Measurements from ENCODE around the gene RHOU.
"Not testable (repeated sequence)": the region's sequence is repeated elsewhere in the genome, so short reads cannot be mapped to it uniquely, and the experiment has no call there.

Gene RHOU

DNA sequence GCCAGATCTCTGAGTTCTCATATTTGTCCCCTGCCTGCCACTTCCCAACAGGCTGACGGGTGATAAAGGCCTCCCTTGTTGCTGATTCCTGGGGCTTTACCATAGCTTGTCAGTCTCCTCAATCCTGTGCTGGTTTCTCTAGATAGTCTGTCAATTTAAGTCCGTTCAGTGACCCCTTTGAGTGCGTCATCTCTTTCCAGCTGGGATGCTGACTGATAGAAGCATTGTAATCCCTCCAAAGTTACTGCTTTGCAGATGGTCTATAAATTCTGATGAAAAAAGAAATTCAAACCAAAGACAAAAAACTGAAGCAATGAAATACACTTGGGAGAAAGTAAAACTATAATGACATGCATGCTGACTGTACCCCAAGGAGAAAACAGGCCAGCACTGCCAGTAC lies 28.3 kb downstream of the RHOU start:
- DNase-seq, result no peak

DNA sequence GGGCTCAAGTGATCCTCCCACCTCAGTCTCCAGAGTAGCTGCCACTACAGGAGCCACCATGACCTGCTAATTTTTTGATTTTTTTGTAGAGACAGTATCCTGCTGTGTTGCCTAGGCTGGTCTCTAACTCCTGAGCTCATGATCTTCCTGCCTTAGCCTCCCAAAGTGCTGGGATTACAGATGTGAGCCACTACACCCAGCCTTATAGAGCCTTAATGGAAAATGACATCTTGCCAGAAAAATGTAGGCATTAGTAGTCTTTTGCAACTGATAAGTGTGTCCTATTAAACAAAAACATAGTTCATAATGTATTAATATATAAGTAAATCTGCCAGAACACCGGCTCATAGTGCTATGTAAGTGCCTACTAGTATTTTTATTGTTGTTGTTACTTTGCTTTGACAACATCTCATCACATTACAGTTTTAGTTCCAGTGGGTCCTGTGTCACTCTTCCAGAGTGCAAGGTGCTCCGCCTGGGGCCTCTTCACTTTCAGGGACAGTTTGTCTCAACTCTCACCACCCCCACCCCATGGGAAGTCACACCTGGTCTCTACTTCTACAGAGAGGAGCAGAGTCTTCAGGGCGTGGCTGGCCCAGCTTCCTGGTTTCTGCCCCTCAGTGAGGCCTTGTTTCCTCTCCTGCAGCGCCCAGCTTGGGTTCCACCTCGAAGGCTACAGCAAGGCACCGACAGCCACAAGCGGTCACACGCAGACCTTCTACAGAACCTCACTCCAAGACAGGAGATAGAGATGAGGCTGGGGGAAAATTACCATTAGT lies 30.1 kb downstream of the RHOU start:
- DNase-seq, result no peak

DNA sequence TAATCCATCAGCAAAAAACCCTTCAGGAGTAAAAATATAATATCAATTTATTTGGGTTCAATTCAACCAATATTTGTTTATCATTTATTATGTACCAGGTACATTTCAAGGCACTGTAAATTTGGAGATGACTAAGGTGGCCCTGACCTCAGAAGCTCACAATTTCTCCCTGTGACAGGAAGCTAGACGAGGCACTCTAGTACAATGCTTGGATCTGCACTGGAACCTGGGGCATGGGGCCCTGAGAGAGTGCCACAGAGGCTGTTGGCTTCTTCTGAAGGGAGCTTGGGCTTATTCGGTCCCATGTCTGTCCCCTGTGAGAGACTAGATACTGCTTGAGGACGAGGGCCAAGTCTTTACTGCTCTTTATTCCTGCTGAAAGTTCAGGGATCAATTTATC lies 31.5 kb downstream of the RHOU start:
- no peak for DNase-seq

DNA sequence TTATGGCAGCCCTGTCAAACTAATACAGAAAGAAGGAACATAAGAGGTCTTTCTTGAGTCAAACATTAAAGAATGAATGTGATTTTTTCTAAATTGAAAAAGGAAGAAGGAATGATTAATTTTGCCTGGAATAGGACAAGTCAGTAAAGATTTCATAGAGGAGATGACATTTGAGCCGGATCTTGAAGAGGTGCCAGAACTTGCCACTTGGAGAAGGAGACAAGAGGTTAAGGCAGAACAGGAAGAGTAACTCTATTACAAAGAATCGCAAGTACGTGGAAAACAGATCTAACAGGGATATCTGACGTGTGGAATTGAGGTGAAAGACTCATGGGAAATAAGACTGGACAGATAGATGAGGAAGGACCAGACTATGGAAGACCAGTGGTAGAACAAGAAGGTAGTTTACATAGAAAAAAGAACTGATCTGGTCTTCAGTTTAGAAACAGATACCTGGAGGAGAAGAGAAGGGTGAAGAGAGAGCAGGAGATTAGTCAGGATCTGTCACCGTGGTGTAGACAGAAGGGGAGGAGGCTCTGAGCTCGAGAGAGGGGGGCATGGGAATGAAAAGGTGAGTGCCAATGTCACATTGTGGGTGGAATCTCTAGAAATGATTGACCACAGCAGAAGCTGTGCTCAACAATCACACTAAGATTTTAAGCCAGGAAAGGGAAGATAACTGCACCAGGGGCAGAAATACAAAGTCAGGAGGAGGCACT lies 32.5 kb downstream of the RHOU start:
- no peak for DNase-seq

DNA sequence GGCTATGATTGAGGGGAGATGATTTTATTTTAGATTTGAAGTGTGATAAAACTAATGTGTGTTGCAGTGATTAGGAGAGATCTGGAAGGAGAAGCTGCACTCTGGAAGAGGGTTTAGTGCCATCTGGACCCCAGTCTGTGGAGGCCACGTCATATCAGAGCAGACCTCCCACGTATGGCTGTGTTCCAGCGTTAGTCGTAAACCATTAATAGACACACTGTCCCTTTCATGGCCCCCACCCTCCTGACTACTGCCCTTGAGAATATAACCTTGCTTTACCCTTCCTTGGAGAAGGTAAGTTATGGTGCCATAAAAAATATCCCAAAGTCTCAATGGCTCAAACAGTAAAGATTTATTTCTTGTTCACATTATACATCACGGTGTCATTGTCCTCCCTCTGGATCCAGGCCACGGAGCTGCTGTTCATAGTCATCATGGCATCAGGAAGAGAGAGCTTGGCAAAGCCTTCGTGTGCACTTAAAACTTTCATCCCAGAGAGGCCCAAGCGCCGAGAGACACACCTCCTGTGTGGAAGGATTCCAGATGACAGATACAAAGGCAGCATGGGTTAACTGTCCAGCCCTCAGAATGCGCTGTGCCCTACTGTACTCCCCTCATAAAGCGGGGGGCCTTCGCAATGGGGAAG lies 33.2 kb downstream of the RHOU start:
- no peak for DNase-seq

DNA sequence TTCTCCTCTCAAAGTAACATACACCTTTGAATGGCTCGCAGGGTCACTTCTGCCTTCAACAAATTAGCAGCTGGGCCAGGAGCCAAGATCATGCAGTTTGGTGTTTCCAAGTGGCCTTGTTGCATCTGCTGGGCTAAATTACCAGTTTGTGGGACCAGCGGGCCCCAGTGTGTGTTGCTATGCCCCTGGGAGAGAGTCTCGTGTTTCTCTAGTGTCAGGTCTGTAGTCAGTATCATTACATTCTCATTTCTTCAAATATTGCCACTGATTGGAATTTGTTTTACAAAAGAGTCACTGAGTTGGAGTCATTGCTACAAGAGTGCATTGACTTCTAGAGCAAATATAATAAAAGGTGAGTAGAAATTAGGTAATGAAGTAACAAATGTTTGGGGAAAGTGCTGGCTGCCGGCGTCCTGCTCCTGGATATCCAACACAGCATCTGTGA lies 35.5 kb downstream of the RHOU start:
- DNase-seq, result no peak

DNA sequence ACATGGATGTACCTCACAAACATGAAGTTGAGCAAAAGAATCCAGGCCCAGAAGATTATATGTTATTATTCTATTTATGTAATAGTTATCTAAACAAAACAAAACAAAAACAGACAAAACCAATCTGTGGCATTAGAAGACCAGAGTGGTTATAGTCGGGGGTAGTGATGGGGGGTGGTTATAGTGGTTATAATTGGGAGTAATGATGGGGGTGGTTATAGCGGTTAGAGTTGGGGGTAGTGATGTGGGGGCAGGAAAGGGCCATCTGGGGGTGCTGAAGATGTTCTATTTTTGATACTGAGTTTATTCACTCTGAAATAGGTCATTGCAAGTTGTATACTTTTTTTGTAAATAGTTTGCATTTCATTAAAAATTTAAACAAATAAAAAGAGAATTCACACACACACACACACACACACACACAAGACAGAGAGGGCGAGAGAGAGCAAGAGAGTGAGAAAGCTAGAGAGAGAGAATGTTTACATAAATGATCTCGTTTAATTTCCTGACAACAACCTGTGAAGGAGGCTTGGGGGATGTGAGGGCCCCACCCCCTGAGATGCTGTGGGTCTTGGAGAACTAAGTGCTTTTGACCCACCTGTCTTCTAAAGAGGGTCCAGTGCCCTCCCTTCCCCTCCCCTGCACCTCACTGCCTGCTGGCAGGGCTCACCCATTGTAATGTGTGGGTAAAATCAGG lies 37.4 kb downstream of the RHOU start:
- no peak for DNase-seq

DNA sequence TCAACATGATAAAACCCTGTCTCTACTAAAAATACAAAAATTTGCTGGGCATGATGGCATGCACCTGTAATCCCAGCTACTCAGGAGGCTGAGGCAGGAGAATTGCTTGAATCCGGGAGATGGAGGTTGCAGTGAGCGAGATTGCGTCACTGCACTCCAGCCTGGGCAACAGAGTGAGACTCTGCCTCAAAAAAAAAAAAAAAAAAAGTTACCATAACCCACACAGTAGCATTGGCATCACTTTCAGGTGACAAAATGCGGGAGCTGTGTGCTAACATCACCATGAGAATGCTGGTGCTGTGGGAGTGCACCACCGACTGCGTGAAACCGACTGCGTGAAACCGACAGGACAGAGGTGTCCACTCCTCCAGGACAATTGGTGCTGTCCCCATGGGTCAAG lies 40.7 kb downstream of the RHOU start:
- DNase-seq, result not testable (repeated sequence)

DNA sequence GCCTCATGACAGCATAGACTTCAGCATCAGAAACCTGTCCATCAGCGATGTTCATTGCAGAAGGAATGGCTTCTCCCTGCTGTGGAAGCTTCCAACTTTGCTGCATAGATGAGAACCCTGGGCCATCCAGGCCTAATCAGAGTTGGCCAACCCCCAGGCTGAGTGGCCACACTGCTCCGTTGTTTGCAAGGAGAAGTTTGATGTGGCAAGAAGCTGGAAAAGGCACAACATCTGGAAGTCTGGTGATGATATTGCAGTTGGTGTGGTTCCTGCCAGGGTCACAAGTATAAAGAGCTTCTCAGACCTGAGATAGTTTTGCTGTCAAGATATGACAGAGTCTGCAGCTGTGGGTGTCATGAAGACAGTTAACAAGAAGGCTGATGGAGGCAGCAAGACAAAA lies 41.2 kb downstream of the RHOU start:
- no peak for DNase-seq

DNA sequence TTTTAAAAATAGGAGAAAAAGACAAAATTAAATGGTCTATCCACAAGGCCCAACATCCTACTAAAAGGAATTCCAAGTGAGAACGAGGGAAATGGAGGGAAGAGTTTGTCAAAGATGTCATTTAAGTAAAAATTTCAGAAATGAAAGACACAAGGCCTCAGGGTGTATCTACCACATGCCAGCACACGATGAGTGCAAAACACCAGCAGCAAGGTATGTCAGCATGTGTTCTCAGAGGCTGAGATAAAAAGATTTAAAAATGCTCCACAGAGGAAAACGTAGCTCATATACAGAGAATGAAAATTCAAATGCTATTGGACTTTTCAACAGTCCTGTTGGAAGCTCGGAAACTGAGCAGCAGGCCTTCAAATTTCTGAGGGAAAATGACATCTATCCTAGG lies 42.0 kb downstream of the RHOU start:
- no peak for DNase-seq

DNA sequence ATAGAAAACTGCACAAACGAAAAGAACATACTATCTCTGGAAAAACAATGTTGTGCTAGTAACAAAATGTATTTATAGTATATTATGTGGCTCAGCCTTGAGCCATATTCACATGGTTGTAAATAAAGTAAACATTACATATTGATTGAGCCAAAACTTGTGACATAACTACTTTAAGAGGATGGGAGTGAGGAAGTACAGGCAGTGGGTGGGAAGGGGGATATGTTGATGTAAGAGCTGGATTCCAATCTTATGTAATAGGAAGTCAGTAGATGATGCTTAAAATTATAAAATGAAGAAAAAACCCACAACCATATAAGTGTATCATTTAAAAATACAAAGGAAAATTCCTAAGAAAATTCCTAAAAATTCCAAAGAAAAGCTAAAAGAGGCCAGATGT lies 42.7 kb downstream of the RHOU start:
- DNase-seq, result no peak

DNA sequence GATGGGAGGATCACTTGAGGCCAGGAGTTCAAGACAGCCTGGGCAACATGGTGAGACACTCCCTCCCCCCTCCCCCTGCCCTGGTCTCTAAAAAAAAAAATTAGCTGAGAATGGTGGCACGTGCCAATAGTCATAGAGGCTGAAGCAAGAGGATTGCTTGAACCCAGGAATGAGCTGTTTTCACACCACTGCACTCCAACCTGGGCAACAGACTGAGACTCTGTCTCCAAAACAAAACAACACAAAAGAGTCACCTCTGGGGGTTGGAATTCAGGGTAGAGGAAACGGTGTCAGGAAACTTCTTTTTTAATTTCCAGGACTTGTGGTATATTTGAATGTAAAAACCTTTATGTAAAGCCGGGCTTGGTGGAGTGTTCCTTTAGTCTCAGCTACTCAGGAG lies 43.2 kb downstream of the RHOU start:
- no peak for DNase-seq

DNA sequence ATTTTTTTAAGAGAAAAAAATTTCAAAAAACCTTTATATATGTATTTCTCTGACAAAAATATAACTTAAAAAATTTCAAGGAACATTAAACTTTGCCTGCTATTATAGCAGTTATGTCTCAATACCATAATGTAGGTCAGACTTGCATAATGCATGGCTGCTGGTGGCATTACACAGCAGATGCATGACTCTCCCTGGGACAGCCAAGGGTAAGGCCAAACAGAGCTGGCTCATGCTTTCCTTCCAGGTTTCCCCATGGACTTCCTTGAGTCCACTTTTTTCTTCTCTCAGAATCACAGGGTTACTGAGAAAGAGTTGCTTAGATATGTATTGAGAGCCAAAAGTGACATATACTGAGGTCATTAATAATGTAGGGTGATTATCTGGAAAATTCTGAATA lies 43.7 kb downstream of the RHOU start:
- no peak for DNase-seq

DNA sequence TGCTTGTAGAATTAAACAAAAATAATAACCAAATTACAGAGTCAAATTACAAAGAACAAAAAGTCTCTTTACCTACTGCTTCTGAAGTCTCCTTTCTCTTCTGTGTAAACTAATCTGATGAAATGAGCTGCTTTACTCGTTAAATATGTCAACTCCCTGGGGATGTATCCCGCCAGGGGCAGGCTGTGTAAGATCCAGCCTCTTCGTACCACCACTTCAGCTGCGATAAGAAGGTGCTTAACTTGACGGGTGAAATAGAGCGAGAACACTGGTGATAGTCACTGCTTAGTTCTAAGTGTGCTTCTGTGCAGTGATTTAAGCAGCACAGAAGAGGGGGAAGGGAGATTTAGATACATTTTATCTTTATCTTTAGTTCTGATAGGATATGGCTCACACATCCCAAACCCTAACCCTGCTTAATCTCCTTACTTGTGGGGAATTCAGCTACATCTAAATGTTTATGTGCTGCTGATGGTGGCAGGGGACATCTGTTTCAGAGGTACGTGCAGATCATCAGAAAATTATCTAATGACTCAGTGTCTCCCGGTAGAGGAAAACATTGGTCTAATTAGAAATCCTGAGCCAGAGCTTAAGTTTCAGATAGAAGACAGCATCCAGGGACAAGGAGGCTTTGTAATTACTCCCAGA lies 46.0 kb downstream of the RHOU start:
- DNase-seq, result peak; percentile 66

DNA sequence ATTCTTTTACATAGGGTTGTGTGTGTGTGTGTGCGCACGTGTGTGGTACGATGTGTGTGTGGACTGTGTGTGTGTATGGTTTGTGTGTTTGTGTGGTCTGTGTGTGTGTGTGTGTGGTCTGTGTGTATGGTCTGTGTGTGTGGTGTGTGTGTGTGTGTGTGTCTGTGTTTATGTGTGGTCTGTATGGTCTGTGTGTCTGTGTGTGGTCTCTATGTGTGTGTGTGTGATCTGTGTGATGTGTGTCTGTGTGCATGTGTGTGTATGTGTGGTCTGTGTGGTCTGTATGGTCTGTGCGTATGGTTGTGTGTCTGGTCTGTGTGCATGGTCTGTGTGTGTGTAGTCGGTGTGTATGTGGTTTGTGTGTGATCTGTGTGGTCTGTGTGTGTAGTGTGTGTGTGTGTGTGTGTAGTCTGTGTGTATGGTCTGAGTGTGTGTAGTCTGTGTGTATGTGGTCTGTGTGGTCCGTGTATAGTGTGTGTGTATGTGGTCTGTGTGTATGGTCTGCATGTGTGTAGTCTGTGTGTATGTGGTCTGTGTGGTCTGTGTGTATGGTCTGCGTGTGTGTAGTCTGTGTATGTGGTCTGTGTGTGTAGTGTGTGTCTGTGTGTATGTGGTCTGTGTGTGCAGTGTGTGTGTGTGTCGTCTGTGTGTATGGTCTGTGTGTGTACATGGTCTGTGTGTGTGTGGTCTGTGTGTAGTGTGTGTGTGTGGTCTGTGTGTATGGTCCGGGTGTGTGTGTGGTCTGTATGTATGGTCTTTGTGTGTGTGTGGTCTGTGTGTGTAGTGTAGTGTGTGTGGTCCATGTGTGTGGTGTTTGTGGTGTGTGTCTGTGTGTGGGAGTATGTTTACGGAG lies 46.8 kb downstream of the RHOU start:
- no peak for DNase-seq

DNA sequence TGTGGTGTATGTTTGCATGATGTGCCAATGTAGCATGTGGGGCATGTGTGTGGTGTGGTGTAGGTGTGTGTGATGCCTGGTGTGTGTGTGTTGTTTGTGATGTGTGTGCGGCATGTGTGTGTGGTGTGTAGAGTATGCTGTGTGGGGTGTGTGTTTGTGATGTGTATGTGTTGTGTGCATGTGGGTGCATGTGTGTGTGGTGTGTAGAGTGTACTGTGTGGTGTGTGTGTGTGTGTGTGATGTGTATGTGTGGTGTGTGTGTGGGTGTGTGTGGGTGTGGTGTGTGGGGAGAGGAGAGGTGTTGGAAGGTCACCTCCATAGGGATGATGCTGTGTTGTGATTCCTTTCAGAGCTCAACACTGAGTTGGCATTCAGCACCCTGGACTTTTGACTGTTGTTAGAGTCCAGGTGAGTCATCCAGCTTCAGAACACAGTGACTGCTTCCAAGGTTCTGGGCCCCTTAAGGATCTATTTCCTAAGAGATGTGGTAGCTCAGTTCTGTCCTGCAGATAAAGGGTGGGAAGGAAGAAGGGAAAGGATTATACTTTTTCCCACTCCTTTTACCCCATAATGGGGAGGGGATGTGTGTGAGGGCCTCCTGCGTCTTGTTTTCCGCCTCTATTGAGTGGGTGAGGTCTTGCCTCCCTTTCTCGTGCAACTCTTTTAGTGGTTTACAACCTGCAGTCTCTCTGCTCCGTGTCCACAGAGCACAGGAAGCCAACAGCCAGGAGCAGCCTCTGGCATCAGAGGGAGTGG lies 47.6 kb downstream of the RHOU start:
- peak; percentile 50 for DNase-seq

DNA sequence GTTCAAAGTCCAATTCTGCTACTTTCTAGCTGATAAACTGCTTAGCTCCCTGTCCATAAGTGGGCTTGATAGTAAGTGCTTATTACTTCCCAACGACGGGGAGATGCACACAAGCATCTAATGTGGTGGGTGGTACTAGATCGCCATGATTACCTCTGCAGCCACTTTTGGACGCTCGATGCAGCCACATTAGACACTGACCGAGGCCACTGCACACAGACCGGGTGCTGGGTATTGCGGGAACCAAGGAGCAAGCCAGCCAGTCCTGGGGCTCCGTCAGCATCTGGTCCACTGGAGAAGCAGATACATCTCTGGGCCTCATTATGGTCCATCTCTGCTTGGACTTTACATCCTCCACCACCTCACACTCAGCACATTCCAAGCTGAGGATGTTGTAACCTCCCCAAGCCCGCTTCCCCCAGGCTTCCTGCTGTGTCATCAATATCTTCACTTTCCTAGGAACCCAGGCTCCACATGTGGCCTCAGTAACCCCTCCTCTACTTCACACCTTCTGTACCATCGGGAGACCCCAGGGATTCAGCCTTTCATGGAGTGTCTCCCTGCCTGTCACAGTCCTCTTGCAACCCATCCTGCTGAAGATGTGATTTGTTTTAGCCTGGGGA lies 48.2 kb downstream of the RHOU start:
- DNase-seq, result peak; percentile 5

DNA sequence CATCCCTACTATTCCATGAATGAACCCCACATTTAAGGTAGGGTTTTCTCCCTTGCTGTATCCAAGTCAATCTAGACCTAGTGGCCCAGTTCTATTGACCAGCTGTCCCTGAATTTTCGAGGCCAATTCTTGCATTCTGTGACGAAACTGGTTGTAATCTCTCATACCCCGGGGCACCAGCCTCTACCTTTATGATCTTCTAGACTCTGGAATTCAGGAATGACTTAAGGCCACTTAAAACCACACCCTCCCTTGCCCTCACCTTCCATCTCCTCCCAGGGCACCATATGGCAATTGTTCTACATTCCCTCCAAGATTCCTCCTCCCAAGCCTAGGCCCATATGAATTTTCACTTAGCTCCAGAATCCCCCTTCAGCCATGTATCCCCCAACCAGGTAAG lies 48.9 kb downstream of the RHOU start:
- no peak for DNase-seq

DNA sequence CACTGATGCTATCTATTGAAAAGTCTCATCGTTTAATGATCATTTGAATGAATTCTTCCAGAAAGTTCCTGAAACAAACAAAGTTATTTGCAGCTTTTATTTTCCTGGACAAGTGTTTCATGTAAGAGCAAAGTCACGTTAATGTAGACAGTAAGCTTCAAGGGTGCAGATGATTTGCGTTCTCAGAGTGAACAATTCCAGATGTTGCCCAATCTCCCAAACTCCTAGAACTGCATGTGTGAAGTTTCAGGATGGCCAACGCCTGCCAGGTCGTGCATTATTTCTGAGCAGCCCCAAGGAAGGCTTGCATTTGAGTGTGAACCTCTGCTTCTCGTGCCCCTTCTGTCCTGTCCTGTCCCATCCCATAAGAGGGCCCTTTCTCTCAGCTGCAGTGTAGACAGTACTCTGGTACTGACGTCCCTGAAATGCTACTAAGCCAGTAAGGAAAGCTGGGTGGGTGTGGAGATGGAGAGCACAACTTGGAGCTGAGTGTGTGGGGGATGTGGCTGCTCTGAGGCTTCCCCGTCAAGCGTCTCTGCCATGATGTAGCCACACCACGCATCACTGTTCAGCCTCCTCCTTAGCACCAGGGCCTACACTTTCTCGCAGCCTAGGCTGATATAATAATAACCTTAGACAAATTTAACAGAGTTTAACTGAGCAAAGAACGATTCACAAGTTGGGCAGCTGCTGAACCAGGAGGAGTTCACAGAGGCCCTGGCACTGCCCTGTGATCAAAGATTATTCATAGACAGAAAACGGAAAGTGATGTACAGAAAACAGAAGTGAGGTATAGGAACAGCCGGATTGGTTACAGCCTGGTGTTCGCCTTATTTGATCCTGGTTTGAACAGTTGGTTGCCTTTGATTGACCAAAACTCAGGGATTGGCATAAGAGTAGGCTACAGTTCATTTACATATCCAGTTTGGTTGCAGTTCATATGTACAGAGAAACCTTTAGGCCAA lies 50.4 kb downstream of the RHOU start:
- no peak for DNase-seq
